Upper lobe of left lung (tissue), 4 donors: ENCODE data around the gene TELO2.

Experiments
- POLR2A ChIP-seq, 4 donors: fragments of 450-650 bp; IDR thresholded peaks; one replicate each; pipeline ENCODE4 v1.5.1; 2016 to 2017; ENCODE audit warnings: antibody characterized with exemption in 4 of 4, mild to moderate bottlenecking in 2 of 4
- POLR2AphosphoS5 ChIP-seq, 2 donors: sonication (generic); formaldehyde crosslinking; IDR thresholded peaks; one replicate each; pipeline ENCODE4 v1.5.1; 2017; ENCODE audit warnings: antibody characterized with exemption in 2 of 2
- TF ChIP-seq, protein P1 (sequence below), 6 experiments: fragments of 450-650 bp in 4 of 6; fragments of 200-600 bp in 2 of 6; sonication (generic) in 2 of 6; IDR thresholded peaks; one replicate each; pipeline ENCODE4 v1.5.1; 2016 to 2019; ENCODE audit warnings: antibody characterized with exemption in 6 of 6

DNA sequence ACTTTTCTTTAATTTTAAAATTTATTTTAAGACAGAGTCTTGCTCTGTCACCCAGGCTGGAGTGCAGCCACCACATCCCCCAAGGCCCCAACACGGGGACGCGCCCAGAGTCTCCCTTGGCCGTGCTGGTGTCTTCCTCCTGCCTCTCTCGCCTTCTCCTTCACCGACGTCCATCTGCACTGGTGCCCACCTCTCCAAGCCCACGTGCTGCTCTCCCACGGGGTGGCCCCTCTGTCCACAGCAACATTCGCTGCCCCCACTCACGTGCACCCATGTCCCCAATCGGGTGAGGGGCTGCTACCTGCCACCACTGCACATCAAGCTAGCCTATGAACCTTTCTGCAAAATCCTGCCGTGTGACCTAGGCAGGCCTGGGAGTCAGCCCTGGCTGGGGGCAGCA is 43.4 kb downstream of the TELO2 start:
- TF ChIP-seq POLR2AphosphoS5 (IDR thresholded peaks at IDR 0.05): no peak
- TF ChIP-seq, protein P1, sequence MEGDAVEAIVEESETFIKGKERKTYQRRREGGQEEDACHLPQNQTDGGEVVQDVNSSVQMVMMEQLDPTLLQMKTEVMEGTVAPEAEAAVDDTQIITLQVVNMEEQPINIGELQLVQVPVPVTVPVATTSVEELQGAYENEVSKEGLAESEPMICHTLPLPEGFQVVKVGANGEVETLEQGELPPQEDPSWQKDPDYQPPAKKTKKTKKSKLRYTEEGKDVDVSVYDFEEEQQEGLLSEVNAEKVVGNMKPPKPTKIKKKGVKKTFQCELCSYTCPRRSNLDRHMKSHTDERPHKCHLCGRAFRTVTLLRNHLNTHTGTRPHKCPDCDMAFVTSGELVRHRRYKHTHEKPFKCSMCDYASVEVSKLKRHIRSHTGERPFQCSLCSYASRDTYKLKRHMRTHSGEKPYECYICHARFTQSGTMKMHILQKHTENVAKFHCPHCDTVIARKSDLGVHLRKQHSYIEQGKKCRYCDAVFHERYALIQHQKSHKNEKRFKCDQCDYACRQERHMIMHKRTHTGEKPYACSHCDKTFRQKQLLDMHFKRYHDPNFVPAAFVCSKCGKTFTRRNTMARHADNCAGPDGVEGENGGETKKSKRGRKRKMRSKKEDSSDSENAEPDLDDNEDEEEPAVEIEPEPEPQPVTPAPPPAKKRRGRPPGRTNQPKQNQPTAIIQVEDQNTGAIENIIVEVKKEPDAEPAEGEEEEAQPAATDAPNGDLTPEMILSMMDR (IDR thresholded peaks at IDR 0.05): no peak
- TF ChIP-seq POLR2A (IDR thresholded peaks at IDR 0.05): no peak
